Renal cortex interstitium (tissue), 15 donors: Measurements from ENCODE around the gene CRYL1. TPM values are rescaled to one million over a fixed set of nuclear protein-coding genes. Genes with fewer than 3 reads are reported as not detected.

Experiments used
- DNase-seq, 11 donors: peaks; one replicate each; pipeline ENCODE4 v3.0.0-alpha.2; 2013; ENCODE audit warnings: low read depth in 9 of 11, low spot score in 4 of 11; ENCODE audit errors: extremely low read depth in 1 of 11
- long read RNA-seq, 16 experiments: transcript quantifications; one replicate each; lab custom pipeline, GENCODE V29; 2026
- polyA plus RNA-seq, 3 donors: library from polyadenylated mRNA; unstranded; fragments of 120-200 nt; gene quantifications; one replicate each; pipeline ENCODE4 v1.2.1, GENCODE V29; 2013; ENCODE audit not compliant: insufficient read length in 3 of 3

The CRYL1 gene, protein sequence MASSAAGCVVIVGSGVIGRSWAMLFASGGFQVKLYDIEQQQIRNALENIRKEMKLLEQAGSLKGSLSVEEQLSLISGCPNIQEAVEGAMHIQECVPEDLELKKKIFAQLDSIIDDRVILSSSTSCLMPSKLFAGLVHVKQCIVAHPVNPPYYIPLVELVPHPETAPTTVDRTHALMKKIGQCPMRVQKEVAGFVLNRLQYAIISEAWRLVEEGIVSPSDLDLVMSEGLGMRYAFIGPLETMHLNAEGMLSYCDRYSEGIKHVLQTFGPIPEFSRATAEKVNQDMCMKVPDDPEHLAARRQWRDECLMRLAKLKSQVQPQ
- polyA plus RNA-seq: 100 to 1,000 TPM; 127 to 140 (median 129) TPM
- long read RNA-seq, donor 1, transcript CRYL1-201 (8 exons, 1,485 nt): major isoform, 39 of 41 reads
- long read RNA-seq, donor 1, partial matches to known transcripts: 0 of 41 reads
- long read RNA-seq, donor 1, other reads (novel, unspliced or antisense): 0 of 41 reads
- long read RNA-seq, donor 2, transcript CRYL1-201 (8 exons, 1,485 nt): major isoform, 29 of 34 reads
- long read RNA-seq, donor 2, partial matches to known transcripts: 0 of 34 reads
- long read RNA-seq, donor 2, other reads (novel, unspliced or antisense): 0 of 34 reads
- long read RNA-seq, donor 3, transcript CRYL1-201 (8 exons, 1,485 nt): major isoform, 79 of 103 reads
- long read RNA-seq, donor 3, transcript CRYL1-209 (7 exons, 1,331 nt): minor isoform, 13 of 103 reads
- long read RNA-seq, donor 3, partial matches to known transcripts: 6 of 103 reads
- long read RNA-seq, donor 3, other reads (novel, unspliced or antisense): 5 of 103 reads
- long read RNA-seq, donor 4, transcript CRYL1-201 (8 exons, 1,485 nt): major isoform, 45 of 74 reads
- long read RNA-seq, donor 4, transcript CRYL1-209 (7 exons, 1,331 nt): minor isoform, 7 of 74 reads
- long read RNA-seq, donor 4, partial matches to known transcripts: 14 of 74 reads
- long read RNA-seq, donor 4, other reads (novel, unspliced or antisense): 7 of 74 reads
- long read RNA-seq, donor 5: 0 reads
- long read RNA-seq, donor 6, transcript CRYL1-209 (7 exons, 1,331 nt): minor isoform, 8 of 48 reads
- long read RNA-seq, donor 6, transcript CRYL1-201 (8 exons, 1,485 nt): major isoform, 35 of 48 reads
- long read RNA-seq, donor 6, partial matches to known transcripts: 5 of 48 reads
- long read RNA-seq, donor 6, other reads (novel, unspliced or antisense): 0 of 48 reads
- long read RNA-seq, donor 7, transcript CRYL1-209 (7 exons, 1,331 nt): minor isoform, 10 of 95 reads
- long read RNA-seq, donor 7, transcript CRYL1-201 (8 exons, 1,485 nt): major isoform, 56 of 95 reads
- long read RNA-seq, donor 7, partial matches to known transcripts: 29 of 95 reads
- long read RNA-seq, donor 7, other reads (novel, unspliced or antisense): 0 of 95 reads
- long read RNA-seq, donor 8, transcript CRYL1-201 (8 exons, 1,485 nt): major isoform, 100 of 126 reads
- long read RNA-seq, donor 8, transcript CRYL1-209 (7 exons, 1,331 nt): minor isoform, 13 of 126 reads
- long read RNA-seq, donor 8, partial matches to known transcripts: 13 of 126 reads
- long read RNA-seq, donor 8, other reads (novel, unspliced or antisense): 0 of 126 reads
- long read RNA-seq, donor 9, transcript CRYL1-201 (8 exons, 1,485 nt): major isoform, 38 of 44 reads
- long read RNA-seq, donor 9, transcript CRYL1-209 (7 exons, 1,331 nt): minor isoform, 6 of 44 reads
- long read RNA-seq, donor 9, partial matches to known transcripts: 0 of 44 reads
- long read RNA-seq, donor 9, other reads (novel, unspliced or antisense): 0 of 44 reads
- long read RNA-seq, donor 10, transcript CRYL1-201 (8 exons, 1,485 nt): major isoform, 48 of 59 reads
- long read RNA-seq, donor 10, transcript CRYL1-209 (7 exons, 1,331 nt): minor isoform, 5 of 59 reads
- long read RNA-seq, donor 10, partial matches to known transcripts: 6 of 59 reads
- long read RNA-seq, donor 10, other reads (novel, unspliced or antisense): 0 of 59 reads
- long read RNA-seq, donor 11, transcript CRYL1-201 (8 exons, 1,485 nt): major isoform, 30 of 38 reads
- long read RNA-seq, donor 11, transcript CRYL1-209 (7 exons, 1,331 nt): minor isoform, 7 of 38 reads
- long read RNA-seq, donor 11, partial matches to known transcripts: 0 of 38 reads
- long read RNA-seq, donor 11, other reads (novel, unspliced or antisense): 0 of 38 reads
- long read RNA-seq, donor 12, transcript CRYL1-201 (8 exons, 1,485 nt): major isoform, 29 of 31 reads
- long read RNA-seq, donor 12, partial matches to known transcripts: 0 of 31 reads
- long read RNA-seq, donor 12, other reads (novel, unspliced or antisense): 0 of 31 reads
- long read RNA-seq, donor 13: 0 reads
- long read RNA-seq, donor 14, transcript CRYL1-201 (8 exons, 1,485 nt): major isoform, 45 of 60 reads
- long read RNA-seq, donor 14, transcript CRYL1-209 (7 exons, 1,331 nt): minor isoform, 8 of 60 reads
- long read RNA-seq, donor 14, partial matches to known transcripts: 6 of 60 reads
- long read RNA-seq, donor 14, other reads (novel, unspliced or antisense): 0 of 60 reads
- long read RNA-seq, donor 15, transcript CRYL1-201 (8 exons, 1,485 nt): major isoform, 23 of 36 reads
- long read RNA-seq, donor 15, transcript CRYL1-209 (7 exons, 1,331 nt): minor isoform, 5 of 36 reads
- long read RNA-seq, donor 15, partial matches to known transcripts: 8 of 36 reads
- long read RNA-seq, donor 15, other reads (novel, unspliced or antisense): 0 of 36 reads
- long read RNA-seq, donor 16, transcript CRYL1-201 (8 exons, 1,485 nt): major isoform, 135 of 191 reads
- long read RNA-seq, donor 16, transcript CRYL1-209 (7 exons, 1,331 nt): minor isoform, 13 of 191 reads
- long read RNA-seq, donor 16, partial matches to known transcripts: 43 of 191 reads
- long read RNA-seq, donor 16, other reads (novel, unspliced or antisense): 0 of 191 reads

DNA sequence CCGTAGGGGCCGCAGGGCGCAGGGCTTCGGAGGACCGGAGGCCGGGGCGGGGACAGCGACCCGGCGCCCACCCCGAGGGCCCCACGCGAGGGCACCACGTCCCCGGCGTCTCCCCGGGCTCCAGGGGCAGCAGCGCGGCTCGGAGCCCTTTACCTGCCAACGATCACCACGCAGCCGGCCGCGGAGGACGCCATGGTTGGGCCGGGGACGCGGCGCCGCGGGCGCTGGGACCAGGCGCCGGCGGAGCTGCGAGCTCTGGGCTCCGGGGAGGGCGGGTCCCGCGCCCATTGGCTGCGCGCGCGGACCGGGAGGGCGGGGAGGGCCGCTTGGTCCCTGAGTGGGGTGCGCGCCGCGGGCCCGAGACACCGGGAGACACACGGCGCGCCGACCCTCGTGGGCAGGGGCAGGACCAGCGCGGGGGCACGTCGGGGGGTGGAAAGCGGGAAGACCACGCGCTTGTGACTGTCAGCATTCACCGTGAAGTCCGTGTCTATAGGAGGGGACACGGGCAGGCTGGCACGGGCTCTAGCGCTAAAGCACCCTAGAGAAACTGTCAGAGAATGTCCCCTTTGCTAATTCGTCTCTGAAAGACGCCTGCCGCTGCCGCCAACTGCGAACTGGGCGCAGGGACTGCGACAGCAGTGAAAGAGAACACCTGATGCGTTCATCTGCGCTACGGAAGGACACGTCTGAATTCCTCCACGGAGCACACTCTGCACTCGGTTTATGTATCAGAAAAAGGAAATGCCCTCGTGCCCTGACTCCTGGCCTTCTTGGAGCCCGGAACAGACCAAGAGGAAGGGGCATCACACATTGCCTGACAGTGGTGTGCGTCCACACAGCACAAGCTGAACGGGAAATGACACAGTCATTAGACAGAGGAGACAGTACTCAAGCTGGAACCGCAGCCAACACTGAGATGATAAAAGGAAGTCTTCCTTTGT is at the start of gene CRYL1:
TSS of gene CRYL1 (minus strand) at position 257 of the 944 bp plus-strand sequence. CDS start at position 194, 63 bp downstream.
- peak in 4 of 11 donors; percentile 51 to 59 (median 56) for DNase-seq

DNA sequence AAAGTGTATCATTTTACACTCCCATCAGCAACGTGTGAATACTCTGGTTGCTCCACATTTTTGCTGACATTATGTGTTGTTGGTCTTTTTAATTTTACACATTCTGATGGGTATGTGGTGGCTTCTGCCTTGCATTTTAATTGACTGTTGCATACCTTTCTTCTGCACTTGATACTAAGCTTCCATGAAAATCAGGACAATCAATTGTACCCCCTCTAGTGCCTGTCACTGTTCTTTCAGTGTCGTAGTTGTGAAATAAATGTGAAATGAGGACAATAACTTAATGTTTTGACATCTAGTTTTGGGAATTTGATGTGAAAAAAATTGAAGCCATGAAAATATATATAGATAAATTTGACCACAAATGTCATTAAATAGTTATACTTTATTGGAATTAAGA is 48.0 kb upstream of the CRYL1 start:
- no peak for DNase-seq

DNA sequence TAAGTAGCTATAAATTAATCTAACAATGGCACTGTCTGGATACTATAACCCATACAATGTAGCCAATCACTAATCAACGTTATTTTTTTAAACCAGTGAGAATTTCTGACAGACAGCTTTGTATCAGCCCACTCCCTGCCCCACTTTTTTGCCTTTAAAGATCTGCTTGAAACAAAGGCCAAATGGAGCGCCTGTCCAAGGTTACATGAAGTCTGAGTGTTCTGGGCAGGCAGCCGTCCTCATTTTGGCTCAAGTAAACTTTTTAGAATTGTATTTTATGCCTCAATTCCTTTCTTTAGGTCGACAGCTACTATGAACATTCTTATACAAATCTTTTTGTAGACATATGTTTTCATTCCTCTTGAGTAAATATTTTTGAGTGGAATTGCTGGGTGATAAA is 47.5 kb upstream of the CRYL1 start:
- no peak for DNase-seq

DNA sequence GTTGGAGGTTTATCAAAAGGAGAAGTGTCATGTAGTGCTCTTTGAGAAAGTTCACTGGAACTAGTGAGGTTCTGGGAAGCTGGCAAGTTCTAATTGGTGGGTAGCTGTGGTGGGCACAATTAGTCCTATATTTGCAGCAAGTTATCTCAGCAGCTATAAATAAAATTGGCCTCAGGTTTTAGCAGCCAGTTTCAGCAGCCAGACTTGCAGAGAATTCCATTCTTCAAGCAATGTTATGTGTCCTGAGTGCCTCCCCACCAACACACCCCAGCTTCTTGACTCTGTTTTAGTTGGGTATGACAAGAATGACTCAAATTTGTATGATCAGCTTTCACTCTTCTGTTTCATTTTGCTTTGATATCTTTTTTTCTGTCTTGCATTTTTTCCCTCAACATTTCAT is 46.0 kb upstream of the CRYL1 start:
- DNase-seq: no peak

DNA sequence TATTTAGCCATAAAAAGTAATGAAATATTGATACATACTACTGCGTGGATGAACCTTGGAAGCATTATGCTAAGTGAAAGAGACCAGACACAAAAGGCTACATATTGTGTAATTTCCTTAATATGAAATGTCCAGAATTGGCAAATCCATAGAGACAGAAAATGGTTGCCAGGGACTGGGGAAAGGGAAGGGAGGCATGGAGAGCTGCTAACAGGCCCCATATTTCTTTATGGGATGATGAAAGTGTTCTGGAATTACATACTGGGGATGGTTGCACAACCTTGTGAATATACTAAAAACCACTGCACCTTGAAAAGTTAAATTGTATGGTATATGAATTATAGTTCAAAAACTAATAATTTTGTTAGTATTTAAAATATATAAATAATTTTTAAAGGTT is 44.9 kb upstream of the CRYL1 start:
- DNase-seq: no peak

DNA sequence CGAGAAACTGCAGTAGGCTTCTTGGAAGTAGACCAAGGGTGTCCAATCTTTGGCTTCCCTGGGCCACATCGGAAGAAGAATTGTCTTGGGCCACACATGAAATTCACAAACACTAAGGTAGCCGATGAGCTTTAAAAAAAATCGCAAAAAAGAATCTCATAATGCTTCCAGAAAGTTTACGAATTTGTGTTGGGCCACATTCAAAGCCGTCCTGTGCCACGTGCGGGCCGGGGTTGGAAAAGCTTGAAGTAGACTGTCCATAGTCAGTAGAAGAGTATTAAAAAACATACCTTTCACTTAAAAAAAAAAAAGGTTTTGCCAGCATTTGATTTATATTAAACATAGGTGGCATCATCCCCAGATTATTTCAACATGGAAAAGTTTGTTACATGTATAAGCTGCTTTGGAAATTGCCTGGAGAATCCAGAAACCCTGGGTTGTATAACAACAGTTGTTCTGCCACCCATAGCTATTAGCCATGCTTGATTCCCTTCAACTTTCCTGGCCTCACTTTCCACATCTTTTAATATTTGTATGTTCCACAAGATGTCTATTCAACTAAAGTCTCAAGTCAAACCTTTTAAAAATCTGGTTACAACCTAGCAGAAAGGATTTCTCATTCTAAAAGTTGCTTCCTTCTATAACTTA is 42.3 kb upstream of the CRYL1 start:
- no peak for DNase-seq

DNA sequence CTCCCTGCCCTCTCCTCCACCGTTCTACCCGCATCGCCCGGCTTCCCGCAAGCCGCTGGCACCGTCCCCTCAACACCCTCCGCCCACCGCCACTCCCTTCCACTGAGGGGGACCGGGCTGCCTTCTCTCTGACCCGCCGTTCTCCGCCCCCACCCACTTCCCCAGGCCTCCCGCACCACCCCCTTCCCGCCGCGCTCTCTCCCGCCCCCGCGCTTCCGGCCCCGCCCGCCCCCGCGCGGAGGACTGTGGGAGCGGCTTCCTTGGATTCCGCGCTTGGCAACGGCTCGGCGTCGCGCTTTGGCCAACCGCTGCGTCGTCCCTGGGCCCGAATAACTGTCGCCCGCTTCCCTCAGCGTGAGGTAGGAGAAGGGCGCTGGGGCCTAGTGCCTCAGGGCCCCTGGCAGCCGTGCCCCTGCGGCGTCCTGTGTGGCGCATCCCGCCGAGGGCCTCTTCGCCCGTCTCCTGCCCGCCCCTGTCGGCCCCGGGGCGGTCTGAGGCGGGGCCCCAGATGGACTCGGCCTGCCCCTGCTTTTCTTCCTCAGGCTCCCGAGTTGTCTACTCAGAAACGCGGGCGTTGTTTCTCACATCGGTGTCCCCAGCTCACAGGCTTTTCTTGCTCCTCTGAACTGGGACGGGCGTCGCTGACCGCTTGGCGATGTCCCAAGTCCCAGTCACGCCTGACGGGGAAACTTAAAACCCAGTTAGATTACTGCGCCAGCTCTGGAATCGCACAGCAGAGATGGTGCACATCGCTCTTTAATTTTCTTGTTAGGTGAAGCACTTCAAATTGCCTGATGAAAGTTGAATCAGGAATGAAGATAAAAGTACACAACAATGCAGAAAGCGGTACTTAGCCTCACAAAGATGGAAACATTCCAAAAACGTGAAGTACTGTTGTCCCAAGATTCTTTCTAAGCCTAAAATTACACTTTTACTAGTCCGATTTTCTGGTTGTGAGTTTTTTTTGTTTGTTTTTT is 41.5 kb upstream of the CRYL1 start, which contains the start of gene IFT88:
TSS of gene IFT88 (plus strand) at position 260 of the 977 bp plus-strand sequence. CDS start 7,229 bp downstream, outside the sequence.
- peak; percentile 72 to 92 (median 88) for DNase-seq

DNA sequence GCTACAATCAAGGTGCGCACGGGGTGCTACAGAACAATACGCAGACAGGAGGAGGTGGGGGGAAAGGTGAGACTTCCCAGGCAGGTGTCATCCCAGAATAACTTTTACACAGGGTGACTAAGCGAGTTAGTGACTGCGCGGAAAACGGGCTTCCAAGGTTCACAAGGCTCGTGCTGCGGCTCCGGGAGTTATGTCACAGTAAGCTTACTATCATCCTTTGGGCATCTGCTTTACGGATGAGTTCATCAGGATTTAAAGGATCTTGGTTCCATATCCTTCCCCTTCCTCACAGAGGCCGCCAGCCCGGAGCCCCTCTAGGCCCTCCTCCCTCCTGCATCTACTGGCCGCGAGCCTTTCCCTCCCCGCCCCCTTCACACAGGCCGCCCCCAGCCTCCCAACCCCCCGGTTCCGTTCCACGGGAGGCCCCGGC is 40.8 kb upstream of the CRYL1 start:
- peak in 3 of 11 donors; percentile 56 to 77 (median 57) for DNase-seq

DNA sequence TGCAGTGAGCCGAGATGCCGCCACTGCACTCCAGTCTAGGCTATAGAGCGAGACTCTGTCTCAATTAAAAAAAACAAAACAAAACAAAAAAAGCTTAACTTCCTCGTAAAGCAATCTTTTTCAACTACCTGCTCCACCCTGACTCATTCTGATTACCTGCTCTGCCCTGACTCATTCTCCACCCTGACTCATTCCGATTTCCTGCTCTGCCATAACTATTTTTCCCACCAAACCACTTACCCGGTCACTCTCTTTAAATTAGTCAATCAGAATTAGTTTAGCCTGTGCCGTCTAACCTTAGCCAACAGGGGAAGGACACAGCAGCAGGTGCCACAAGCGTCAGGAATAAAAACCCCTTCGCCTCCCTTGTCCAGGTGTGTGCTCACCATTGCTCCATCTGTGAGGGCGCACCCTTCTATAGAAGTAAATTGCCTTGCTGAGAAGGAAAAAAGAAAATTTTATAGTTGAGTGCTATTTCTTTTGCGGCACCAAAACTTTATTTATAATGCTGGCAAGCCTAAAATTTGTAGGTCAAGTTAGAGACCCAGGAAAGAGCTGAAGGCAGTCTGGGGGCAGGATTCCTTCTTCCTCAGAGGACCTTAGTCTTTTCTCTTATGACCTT is 39.6 kb upstream of the CRYL1 start:
- no peak for DNase-seq

DNA sequence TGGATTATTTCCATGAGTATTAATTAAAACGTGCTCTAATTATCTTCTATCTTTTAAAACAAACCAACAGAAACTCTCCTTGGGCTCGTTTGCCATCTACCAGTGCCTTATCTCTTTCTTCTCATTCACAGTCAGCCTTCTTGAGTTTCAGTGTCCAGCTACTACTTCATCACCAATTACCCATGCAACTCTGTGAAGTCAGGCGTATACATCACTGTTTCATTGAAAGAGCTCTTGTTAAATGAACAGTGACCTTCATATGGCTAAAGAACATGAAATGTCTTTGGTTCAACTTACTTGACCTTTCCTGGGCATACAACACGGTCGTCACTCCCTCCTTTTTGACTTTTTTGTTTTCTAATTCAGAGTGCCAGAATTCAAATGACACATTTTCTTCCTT is 36.1 kb upstream of the CRYL1 start:
- no peak for DNase-seq

DNA sequence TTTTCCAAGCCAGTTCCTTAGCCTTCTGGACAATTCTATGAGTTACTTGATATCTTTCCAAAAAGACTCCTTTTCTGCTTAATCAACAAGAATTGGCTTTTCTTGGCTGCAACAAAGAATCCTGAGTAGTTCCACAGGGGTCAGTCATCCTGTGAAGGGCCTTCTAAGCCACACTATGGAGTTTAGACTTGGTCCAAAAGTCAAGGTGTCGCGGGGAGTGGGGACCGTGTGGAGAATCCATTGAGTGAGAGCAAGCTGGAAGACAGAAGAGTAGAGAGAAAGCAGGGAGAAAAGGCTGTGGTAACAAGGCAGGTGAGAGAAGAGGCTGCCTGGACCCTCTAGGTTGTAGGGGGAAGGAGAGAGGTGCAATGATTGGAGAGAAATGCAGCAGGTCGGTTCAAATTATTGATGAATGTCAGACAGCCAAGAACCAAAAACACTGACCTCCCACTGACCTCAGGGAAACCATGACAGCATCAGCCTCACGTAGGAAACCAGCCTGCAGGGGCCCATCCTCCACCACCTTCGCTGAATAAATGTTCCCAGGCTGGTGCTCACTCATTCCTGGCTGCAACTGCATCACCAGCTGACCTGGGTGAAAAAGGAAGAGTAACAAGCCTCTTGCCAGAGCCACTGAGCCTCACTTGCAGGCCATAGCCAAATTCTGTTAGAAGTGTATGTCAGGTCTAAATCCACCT is 34.2 kb upstream of the CRYL1 start:
- DNase-seq: no peak

DNA sequence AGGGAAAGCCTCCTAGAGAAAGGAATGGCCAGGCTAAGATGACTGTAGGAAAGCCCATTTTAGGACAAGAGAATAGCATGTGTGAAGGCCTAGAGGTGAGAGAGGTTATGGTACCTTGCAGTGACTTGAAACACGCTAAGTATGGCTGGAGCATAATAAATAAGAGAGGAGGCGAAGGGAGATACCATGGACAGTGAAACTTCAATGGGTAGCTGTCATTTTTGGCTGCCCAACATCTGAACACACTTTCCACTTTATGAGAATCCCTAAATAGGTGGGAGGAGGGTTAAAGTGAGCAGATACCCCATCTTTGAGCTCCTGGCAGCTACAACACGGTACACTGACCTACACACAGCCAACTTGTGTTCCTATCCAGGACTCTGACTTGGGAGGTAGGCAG is 33.3 kb upstream of the CRYL1 start:
- no peak for DNase-seq
